Sigmoid colon (tissue), 4 donors: ENCODE measurements around the gene NOL4L.

ENCODE experiments used
- CTCF ChIP-seq, 4 experiments: fragments of 450-650 bp in 3 of 4; fragments of 200-600 bp in 1 of 4; IDR thresholded peaks; one replicate each; pipeline ENCODE4 v1.5.1; 2016 to 2019; ENCODE audit warnings: antibody characterized with exemption in 4 of 4, mild to moderate bottlenecking in 3 of 4, moderate library complexity in 2 of 4
- EP300 ChIP-seq, 4 donors: sonication (generic); formaldehyde crosslinking; IDR thresholded peaks; one replicate each; pipeline ENCODE4 v1.6.1; 2017; ENCODE audit warnings: antibody characterized with exemption in 4 of 4
- POLR2A ChIP-seq, 2 donors: fragments of 450-650 bp; IDR thresholded peaks; one replicate each; pipeline ENCODE4 v1.6.1; 2016; ENCODE audit warnings: antibody characterized with exemption in 2 of 2, mild to moderate bottlenecking in 2 of 2, moderate library complexity in 2 of 2
- POLR2AphosphoS5 ChIP-seq, 4 donors: sonication (generic); formaldehyde crosslinking; IDR thresholded peaks; one replicate each; pipeline ENCODE4 v1.6.1; 2017; ENCODE audit warnings: antibody characterized with exemption in 4 of 4

- TF ChIP-seq POLR2AphosphoS5 (IDR thresholded peaks at IDR 0.05) (no peak), CTCF (IDR thresholded peaks at IDR 0.05) (no peak), EP300 (IDR thresholded peaks at IDR 0.05) (no peak), POLR2A (IDR thresholded peaks at IDR 0.05) (no peak)
Observed at GRCh38 chr20:32626859-32627636, 41.9 kb upstream of the NOL4L start.
